GM10266 (cell line): Measurements from ENCODE around the gene ADCY1.

Source experiments
- DNase-seq: peaks from one replicate; pipeline ENCODE4 v3.0.0; 2012; ENCODE audit errors: extremely low spot score
- TF ChIP-seq, protein P1 (sequence below): IDR thresholded peaks from 2 replicates; pipeline ENCODE4 v1.5.1; 2012; ENCODE audit warnings: mild to moderate bottlenecking, low read depth; ENCODE audit not compliant: control insufficient read depth, insufficient read depth; ENCODE audit errors: missing control alignments

The ADCY1 gene

DNA sequence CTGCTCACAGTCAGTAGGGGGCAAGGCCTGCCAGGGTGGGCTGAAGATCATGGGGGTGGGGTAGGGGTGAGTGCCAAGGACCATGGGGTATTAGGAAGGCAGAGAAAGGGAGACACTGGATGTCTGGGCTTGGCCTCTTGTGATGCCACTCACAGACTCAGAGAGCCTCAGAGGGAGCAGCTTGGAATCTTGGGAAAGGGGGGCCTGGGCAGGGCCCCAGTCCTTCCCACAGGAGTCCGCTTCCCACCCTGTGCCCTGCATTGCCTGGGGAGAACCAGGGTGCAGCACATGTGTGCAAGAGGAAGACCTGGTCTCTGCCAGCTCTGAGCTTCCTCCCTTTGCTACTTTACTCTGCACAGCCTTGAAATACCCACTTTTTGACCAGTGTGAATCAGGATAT lies 4.3 kb downstream of the ADCY1 start:
- TF ChIP-seq, protein P1, sequence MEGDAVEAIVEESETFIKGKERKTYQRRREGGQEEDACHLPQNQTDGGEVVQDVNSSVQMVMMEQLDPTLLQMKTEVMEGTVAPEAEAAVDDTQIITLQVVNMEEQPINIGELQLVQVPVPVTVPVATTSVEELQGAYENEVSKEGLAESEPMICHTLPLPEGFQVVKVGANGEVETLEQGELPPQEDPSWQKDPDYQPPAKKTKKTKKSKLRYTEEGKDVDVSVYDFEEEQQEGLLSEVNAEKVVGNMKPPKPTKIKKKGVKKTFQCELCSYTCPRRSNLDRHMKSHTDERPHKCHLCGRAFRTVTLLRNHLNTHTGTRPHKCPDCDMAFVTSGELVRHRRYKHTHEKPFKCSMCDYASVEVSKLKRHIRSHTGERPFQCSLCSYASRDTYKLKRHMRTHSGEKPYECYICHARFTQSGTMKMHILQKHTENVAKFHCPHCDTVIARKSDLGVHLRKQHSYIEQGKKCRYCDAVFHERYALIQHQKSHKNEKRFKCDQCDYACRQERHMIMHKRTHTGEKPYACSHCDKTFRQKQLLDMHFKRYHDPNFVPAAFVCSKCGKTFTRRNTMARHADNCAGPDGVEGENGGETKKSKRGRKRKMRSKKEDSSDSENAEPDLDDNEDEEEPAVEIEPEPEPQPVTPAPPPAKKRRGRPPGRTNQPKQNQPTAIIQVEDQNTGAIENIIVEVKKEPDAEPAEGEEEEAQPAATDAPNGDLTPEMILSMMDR: no peak
- no peak for DNase-seq

DNA sequence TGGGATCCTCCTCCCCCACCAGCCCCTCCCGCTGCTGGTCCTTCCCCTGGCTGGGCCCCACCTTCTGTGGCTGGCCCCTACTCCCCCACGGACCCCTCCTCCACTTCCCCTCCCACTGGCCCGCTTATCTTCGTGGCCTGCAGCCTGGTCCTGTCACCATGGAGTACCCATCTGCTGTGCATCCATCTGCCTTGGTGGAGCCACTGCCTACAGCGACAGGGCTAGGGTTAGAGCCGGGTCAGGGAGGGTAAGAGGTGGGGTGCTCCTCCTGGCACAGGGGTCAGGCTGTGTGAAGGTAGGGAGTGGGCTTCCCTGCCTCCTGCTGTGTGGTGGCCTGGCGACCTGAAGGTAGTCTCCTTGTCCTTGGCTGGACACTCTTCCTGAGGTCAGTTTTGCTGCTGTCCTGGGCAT lies 5.2 kb downstream of the ADCY1 start:
- TF ChIP-seq, protein P1: no peak

DNA sequence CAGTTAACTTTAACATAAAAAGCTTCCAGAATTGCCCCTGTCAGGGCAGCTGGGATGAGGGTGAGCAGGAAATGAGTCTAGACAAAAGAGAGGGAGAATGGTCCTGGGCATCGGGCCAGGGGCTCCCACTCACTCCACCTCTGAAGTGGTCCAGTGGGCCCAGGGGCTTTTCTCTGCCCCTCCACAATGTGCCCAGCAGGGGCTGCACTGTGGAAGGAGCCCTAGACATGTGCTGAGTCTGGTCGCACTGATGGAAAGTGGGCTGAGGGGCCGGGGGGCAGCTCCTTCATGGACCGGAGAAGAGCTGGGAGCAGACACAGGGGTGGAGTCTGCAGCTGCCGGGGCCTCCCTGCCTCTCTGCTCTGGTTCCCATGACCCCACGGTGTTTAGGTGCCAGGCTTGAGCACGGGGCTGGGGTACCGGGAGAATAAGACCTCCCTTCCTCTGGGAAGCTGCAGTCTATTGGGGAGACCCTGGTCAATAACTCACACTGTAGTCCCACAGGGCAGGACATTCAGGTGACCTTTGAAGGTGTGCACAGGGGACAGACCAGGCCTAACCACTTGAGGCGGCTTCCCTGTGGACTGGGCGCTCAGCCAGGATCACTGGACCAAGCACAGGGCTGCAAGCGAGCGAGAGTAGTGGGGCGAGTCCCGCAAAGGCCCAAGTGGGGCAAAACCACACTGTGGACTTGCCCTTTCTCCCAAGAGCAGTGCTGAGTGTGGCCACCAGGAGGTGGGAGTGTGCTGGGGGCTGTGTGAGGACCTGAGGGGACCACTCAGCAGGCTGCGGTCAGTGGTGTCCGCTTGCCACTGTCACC lies 6.1 kb downstream of the ADCY1 start:
- no peak for DNase-seq
- TF ChIP-seq, protein P1: peak; percentile 29

More for the DNA sequence above, 5.2 kb downstream of the ADCY1 start:
- no peak for DNase-seq

DNA sequence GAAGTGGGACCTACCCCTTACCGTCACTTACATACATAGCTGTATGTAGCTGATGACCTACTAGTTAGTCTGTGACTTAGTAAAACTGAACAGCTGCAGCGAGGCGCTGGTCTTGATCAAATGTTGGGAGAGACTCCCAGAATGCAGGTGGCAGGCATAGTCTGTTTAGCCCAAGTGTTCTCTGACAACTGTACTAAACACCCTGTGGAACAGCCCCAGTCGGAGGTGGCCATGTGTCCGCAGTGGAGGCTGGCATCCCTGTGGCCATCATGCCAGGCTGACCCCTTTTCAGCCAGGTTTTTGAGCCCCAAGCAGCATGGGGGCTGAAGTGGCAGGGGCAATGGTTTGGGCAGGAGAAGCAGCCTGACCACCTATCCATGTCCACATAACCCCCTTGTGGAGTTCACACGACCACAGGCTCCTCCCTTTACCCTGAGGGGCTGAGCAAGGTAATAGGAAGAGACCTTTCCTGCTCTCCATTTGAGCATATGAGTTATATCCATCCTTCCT lies 7.2 kb downstream of the ADCY1 start:
- DNase-seq: no peak
- TF ChIP-seq, protein P1: no peak

DNA sequence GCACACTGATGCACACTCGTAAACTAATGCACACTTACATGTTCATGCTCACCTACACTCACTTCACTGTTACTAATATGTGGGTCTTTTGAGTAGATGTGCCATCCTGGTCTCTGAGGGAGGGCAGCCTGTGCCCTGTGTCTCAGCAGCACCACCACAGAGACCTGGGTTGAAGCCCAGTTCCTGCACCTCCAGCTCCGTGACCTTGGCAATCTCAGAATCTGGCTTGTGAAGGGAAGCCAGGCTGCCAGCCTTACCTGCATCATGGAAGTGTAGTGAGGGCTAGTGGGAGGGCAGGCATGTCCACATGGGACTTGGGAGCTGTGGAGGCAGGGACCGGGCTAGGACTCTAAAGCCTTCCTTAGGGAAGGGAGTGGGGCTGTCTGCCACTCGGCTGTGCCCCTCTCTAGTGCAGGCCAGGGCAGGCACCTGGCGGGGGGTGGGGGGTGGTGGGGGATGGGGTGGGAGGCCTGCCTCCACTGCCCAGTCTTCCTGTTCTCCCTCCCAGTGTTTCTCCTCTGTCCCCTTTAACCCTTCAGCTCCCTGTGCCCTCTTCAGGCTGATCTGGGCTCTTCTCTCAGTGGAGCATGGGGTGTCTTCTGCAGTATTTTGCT lies 8.1 kb downstream of the ADCY1 start:
- TF ChIP-seq, protein P1: no peak
- DNase-seq: no peak

DNA sequence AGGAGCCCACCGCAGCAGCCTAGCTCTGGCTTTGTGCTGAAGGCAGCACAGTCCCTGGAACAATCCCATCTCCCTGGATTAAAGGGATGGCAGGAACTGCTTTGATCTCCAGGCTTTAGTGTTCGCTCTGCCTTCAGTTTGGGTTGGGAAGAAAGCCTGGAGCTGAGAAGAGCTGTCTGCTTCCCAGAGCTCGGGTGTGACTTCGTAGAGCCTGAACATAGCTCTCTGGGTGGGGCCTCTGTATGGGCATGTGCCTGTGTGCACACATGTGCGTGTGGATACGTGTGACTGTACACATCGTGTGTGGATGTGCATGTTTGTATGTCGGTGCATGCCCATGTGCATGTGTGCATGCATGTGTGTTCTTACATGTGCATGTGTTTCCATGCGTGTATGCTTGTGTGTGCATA lies 8.7 kb downstream of the ADCY1 start:
- TF ChIP-seq, protein P1: no peak
- DNase-seq: no peak

DNA sequence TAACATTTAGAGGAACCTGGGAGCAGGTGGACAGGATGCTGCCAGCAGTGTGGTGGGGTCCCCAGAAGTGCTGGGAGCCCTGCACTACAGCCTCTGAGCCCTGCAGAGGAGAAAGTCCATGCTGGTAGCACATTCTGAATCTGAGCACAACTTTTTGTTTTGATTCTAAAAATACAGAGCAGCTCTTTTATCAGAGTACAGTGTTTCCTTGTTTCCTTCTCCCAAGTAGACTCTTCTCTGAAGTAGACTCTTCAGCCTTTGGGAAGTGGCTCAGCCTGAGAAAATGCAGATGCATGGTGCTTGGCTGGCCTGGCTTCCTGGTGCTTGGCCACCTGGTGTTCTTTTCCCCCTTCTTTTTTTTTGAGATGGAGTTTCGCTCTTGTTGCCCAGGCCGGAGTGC lies 9.1 kb downstream of the ADCY1 start:
- TF ChIP-seq, protein P1: no peak
- no peak for DNase-seq
